ENCODE results near the gene FANCI. TPM values are rescaled to one million over a fixed set of nuclear protein-coding genes. Genes with fewer than 3 reads are reported as not detected.
A peak's percentile ranks its signal among the peaks of the same experiment; 100 is the strongest.

FANCI gene
- total and polyA plus RNA-seq, 2 of the 13 experiments (the other 11 are each of a cell fraction or from before 2014, with no cell fraction given): 15.7 to 68.8 TPM

DNA sequence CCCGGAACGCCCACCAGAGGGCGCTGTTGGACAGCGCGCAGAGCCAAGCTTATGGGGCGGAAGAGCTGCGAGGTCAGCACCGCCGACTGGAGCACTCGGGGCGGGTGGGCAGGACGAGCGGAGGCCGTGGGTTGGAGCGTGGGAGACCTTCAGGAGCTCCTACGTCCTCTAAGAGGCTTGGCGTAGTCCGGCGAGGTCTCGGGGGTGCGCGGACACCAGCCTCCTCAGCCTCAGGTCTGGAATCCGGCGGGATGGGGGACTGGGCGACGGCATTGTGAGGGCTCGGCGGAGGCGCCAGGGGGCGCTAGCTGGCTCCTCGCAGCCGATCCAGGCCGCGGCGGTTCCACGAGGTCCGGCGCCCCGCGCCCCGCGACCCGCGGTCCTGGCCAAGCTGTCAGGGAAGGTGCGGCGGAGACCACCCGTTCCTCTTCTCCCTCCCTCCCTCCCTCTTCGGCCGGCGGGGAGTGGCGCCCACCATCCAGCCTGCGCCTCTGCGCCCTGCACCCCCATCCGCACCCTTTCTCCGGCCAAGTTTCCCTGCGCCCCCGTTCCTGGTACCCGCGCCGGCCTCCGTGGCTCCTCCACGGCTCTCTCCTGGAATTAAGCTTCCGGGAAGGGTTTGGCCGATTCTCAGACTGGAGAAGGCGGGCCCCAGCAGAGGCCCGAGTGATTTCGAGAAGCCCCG lies 115.1 kb downstream of the FANCI start (continued):
- 0 out of 2 replicates have a peak, but pooled peaks have one; percentile 25 for TF ChIP-seq RXRB (CRISPR knock-in tag; IDR thresholded peaks at IDR 0.05; ENCODE audit: borderline replicate concordance)
- TF ChIP-seq RXRA (CRISPR knock-in tag; IDR thresholded peaks at IDR 0.05): peak; percentile 62; the same call in 1 of the 2 replicates
- peak; percentile 67 for TF ChIP-seq ELF1 (CRISPR knock-in tag; IDR thresholded peaks at IDR 0.05)
- TF ChIP-seq ZNF550 (CRISPR knock-in tag; IDR thresholded peaks at IDR 0.05; ENCODE audit: borderline replicate concordance): no peak
- TF ChIP-seq TBP (CRISPR knock-in tag; IDR thresholded peaks at IDR 0.05): no peak
- TF ChIP-seq BRCA1 (CRISPR knock-in tag; IDR thresholded peaks at IDR 0.05): no peak
- TF ChIP-seq SMC3 (IDR thresholded peaks at IDR 0.05; ENCODE audit: low read length): peak; percentile 15; the same call in 1 of the 2 replicates
- TF ChIP-seq, protein P1, sequence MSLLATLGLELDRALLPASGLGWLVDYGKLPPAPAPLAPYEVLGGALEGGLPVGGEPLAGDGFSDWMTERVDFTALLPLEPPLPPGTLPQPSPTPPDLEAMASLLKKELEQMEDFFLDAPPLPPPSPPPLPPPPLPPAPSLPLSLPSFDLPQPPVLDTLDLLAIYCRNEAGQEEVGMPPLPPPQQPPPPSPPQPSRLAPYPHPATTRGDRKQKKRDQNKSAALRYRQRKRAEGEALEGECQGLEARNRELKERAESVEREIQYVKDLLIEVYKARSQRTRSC (CRISPR knock-in tag; IDR thresholded peaks at IDR 0.05; ENCODE audit: low read depth): no peak
- TF ChIP-seq ZNF614 (CRISPR knock-in tag; IDR thresholded peaks at IDR 0.05; ENCODE audit: borderline replicate concordance): peak; percentile 67; the same call in 1 of the 2 replicates
- peak; percentile 13; the same call in 1 of the 2 replicates for TF ChIP-seq ZMYM3 (CRISPR knock-in tag; IDR thresholded peaks at IDR 0.05)
- TF ChIP-seq ZNF607 (CRISPR knock-in tag; IDR thresholded peaks at IDR 0.05; ENCODE audit: borderline replicate concordance): peak; percentile 49; the same call in 1 of the 2 replicates
- TF ChIP-seq NONO (IDR thresholded peaks at IDR 0.05): no peak
- peak; percentile 61; the same call in 1 of the 2 replicates for TF ChIP-seq NONO (CRISPR knock-in tag; conservative IDR thresholded peaks at IDR 0.05)
- TF ChIP-seq SP5 (CRISPR knock-in tag; IDR thresholded peaks at IDR 0.05; ENCODE audit: borderline replicate concordance, low read depth): no peak
- TF ChIP-seq, protein P2, sequence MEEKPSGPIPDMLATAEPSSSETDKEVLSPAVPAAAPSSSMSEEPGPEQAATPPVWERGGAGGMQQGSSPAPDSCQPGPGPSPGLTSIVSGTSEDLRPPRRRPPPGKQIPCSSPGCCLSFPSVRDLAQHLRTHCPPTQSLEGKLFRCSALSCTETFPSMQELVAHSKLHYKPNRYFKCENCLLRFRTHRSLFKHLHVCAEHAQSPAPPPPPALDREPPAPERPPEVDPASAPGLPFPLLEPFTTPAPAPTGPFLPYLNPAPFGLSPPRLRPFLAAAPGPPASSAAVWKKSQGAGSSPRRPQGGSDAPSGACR (CRISPR knock-in tag; IDR thresholded peaks at IDR 0.05): peak; percentile 57; the same call in 1 of the 2 replicates
- TF ChIP-seq HES4 (CRISPR knock-in tag; IDR thresholded peaks at IDR 0.05; ENCODE audit: borderline replicate concordance): no peak
- TF ChIP-seq ADNP (CRISPR knock-in tag; IDR thresholded peaks at IDR 0.05): 0 out of 2 replicates have a peak, but pooled peaks have one; percentile 9
- no peak for TF ChIP-seq ZNF713 (CRISPR knock-in tag; IDR thresholded peaks at IDR 0.05)
- TF ChIP-seq, protein P3, sequence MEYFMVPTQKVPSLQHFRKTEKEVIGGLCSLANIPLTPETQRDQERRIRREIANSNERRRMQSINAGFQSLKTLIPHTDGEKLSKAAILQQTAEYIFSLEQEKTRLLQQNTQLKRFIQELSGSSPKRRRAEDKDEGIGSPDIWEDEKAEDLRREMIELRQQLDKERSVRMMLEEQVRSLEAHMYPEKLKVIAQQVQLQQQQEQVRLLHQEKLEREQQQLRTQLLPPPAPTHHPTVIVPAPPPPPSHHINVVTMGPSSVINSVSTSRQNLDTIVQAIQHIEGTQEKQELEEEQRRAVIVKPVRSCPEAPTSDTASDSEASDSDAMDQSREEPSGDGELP (IDR thresholded peaks at IDR 0.05; ENCODE audit: borderline replicate concordance, low read depth): no peak
- TF ChIP-seq ZNF572 (CRISPR knock-in tag; IDR thresholded peaks at IDR 0.05): peak; percentile 84; the same call in 1 of the 2 replicates
- TF ChIP-seq, protein P4, sequence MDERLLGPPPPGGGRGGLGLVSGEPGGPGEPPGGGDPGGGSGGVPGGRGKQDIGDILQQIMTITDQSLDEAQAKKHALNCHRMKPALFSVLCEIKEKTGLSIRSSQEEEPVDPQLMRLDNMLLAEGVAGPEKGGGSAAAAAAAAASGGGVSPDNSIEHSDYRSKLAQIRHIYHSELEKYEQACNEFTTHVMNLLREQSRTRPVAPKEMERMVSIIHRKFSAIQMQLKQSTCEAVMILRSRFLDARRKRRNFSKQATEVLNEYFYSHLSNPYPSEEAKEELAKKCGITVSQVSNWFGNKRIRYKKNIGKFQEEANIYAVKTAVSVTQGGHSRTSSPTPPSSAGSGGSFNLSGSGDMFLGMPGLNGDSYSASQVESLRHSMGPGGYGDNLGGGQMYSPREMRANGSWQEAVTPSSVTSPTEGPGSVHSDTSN (CRISPR knock-in tag; IDR thresholded peaks at IDR 0.05): no peak
- 0 out of 2 replicates have a peak, but pooled peaks have one; percentile 77 for TF ChIP-seq ZNF501 (CRISPR knock-in tag; IDR thresholded peaks at IDR 0.05)
- TF ChIP-seq IRF2 (CRISPR knock-in tag; IDR thresholded peaks at IDR 0.05): peak; percentile 49; the same call in 1 of the 2 replicates
- TF ChIP-seq POLR2AphosphoS5 (IDR thresholded peaks at IDR 0.05; ENCODE audit: low read depth, low read length): no peak
- TF ChIP-seq CREM (IDR thresholded peaks at IDR 0.05): no peak
- TF ChIP-seq CREM (CRISPR knock-in tag; IDR thresholded peaks at IDR 0.05): no peak
- TF ChIP-seq MED13 (CRISPR knock-in tag; IDR thresholded peaks at IDR 0.05): no peak
- TF ChIP-seq ZC3H4 (CRISPR knock-in tag; IDR thresholded peaks at IDR 0.05; ENCODE audit: borderline replicate concordance): no peak
- 0 out of 2 replicates have a peak, but pooled peaks have one; percentile 25 for TF ChIP-seq HDAC2 (CRISPR knock-in tag; IDR thresholded peaks at IDR 0.05)

Data from HepG2 (cell line).